A549 (cell line): ENCODE data around the gene ASB18. TPM values are rescaled to one million over a fixed set of nuclear protein-coding genes. Genes with fewer than 3 reads are reported as not detected.

Experiments
- ATAC-seq, 2 experiments: fragments of 200-7000 bp in 1 of 2; fragments of >200 bp in 1 of 2; cut with Nextera tagmentation in 1 of 2; cut with Tn5 transposase in 1 of 2; 3 replicates each; pipeline versions ENCODE4 v1.8.0 to v1.9.1; 2018 to 2020; ENCODE audit warnings: mild to moderate bottlenecking in 1 of 2, moderate library complexity in 1 of 2
- CTCF ChIA-PET: fragments of 300-600 bp; sonication (Branson Sonifier 250); formaldehyde crosslinking; extraction: SDS; loops from one replicate; lab custom pipeline; 2021; ENCODE audit warnings: antibody characterized with exemption, inconsistent platforms; lab: Yijun Ruan, JAX
- POLR2A ChIA-PET: fragments of 350-600 bp; formaldehyde crosslinking; extraction: SDS; loops from one replicate; lab custom pipeline; 2021; ENCODE audit warnings: antibody characterized with exemption, inconsistent platforms; lab: Yijun Ruan, JAX
- DNase-seq, 2 experiments: peaks; one replicate each; pipeline versions ENCODE4 v3.0.0 to v3.0.0-alpha.2; 2011 to 2016; ENCODE audit warnings: low read depth in 1 of 2, low spot score in 1 of 2
- FAIRE-seq: peaks from 2 replicates; lab custom pipeline; 2011; peaks lifted over from hg19 to GRCh38; lab: Jason Lieb, UNC
- H3K27ac ChIP-seq, 2 experiments: fragments of >200 bp; sonication (Bioruptor Twin); formaldehyde crosslinking; 3 replicates each; pipeline ENCODE4 v1.5.1; 2016 to 2017
- H3K4me1 ChIP-seq: fragments of >200 bp; sonication (Bioruptor Twin); formaldehyde crosslinking; 3 replicates; pipeline ENCODE4 v1.6.1; 2016
- H3K4me2 ChIP-seq: fragments of >200 bp; sonication (Bioruptor Twin); formaldehyde crosslinking; 3 replicates; pipeline ENCODE4 v1.6.1; 2016
- H3K4me3 ChIP-seq: fragments of >200 bp; sonication (Bioruptor Twin); formaldehyde crosslinking; 3 replicates; pipeline ENCODE4 v1.5.1; 2016
- H3K9me3 ChIP-seq: fragments of >200 bp; sonication (Bioruptor Twin); formaldehyde crosslinking; 3 replicates; pipeline ENCODE4 v1.6.1; 2016
- CBX2 ChIP-seq: fragments of 200-600 bp; sonication (generic); IDR thresholded peaks from 2 replicates; pipeline ENCODE4 v1.6.1; 2016; ENCODE audit warnings: low read depth, mild to moderate bottlenecking, borderline replicate concordance
- CHD2 ChIP-seq: fragments of 150-350 bp; IDR thresholded peaks from 2 replicates; pipeline ENCODE4 v1.6.1; 2014; ENCODE audit warnings: low read length; ENCODE audit not compliant: partially characterized antibody
- CHD4 ChIP-seq: fragments of 200-600 bp; sonication (generic); IDR thresholded peaks from 2 replicates; pipeline ENCODE4 v1.6.1; 2016; ENCODE audit warnings: antibody characterized with exemption, mild to moderate bottlenecking, borderline replicate concordance
- EHF ChIP-seq: fragments of 250-450 bp; sonication (Bioruptor Pico); IDR thresholded peaks from 2 replicates; pipeline ENCODE4 v1.5.0; 2020; ENCODE audit warnings: mild to moderate bottlenecking
- ELK1 ChIP-seq: fragments of 150-350 bp; IDR thresholded peaks from 2 replicates; pipeline ENCODE4 v1.6.1; 2014; ENCODE audit warnings: low read depth, mild to moderate bottlenecking, low read length
- FOSB ChIP-seq: fragments of 250-450 bp; sonication (Bioruptor Pico); IDR thresholded peaks from 2 replicates; pipeline ENCODE4 v1.5.0; 2020; ENCODE audit warnings: mild to moderate bottlenecking, moderate library complexity
- FOXS1 ChIP-seq: fragments of 250-450 bp; sonication (Bioruptor Pico); IDR thresholded peaks from 2 replicates; pipeline ENCODE4 v1.5.0; 2020; ENCODE audit warnings: mild to moderate bottlenecking, moderate library complexity
- JUN ChIP-seq, 2 experiments: fragments of >200 bp; sonication (Bioruptor Twin); formaldehyde crosslinking; IDR thresholded peaks; 2 replicates in 1 of 2; 3 replicates in 1 of 2; pipeline ENCODE4 v1.6.1; 2016 to 2017
- KDM1A ChIP-seq: fragments of 200-600 bp; sonication (generic); IDR thresholded peaks from 2 replicates; pipeline ENCODE4 v1.6.1; 2016; ENCODE audit warnings: low read depth, mild to moderate bottlenecking
- KDM5A ChIP-seq: fragments of 200-600 bp; sonication (generic); IDR thresholded peaks from 2 replicates; pipeline ENCODE4 v1.6.1; 2016; ENCODE audit warnings: antibody characterized with exemption, mild to moderate bottlenecking
- MYC ChIP-seq: IDR thresholded peaks from 2 replicates; pipeline ENCODE4 v1.6.1; 2012; ENCODE audit warnings: mild to moderate bottlenecking, inconsistent platforms, low read length, improper control_type of control experiment, borderline replicate concordance
- NPAS2 ChIP-seq: fragments of 250-450 bp; sonication (Bioruptor Pico); IDR thresholded peaks from 2 replicates; pipeline ENCODE4 v1.8.0; 2022; ENCODE audit warnings: mild to moderate bottlenecking, moderate library complexity, borderline replicate concordance
- POLR2A ChIP-seq: IDR thresholded peaks from 2 replicates; pipeline ENCODE4 v1.6.1; 2012; ENCODE audit warnings: mild to moderate bottlenecking, low read length
- RARB ChIP-seq: fragments of 250-450 bp; sonication (Bioruptor Pico); IDR thresholded peaks from 2 replicates; pipeline ENCODE4 v1.8.0; 2021; ENCODE audit warnings: mild to moderate bottlenecking, moderate library complexity
- REST ChIP-seq: fragments of 200-600 bp; sonication (generic); IDR thresholded peaks from 2 replicates; pipeline ENCODE4 v1.6.1; 2016; ENCODE audit warnings: antibody characterized with exemption, mild to moderate bottlenecking, moderate library complexity
- RFX5 ChIP-seq: fragments of 450-650 bp; IDR thresholded peaks from 2 replicates; pipeline ENCODE4 v1.7.1; 2014; ENCODE audit warnings: antibody characterized with exemption, mild to moderate bottlenecking, moderate library complexity
- TFCP2L1 ChIP-seq: fragments of 250-450 bp; sonication (Bioruptor Pico); IDR thresholded peaks from 2 replicates; pipeline ENCODE4 v1.5.0; 2021; ENCODE audit warnings: mild to moderate bottlenecking
- ZNF302 ChIP-seq: fragments of 250-450 bp; sonication (Bioruptor Pico); IDR thresholded peaks from 2 replicates; pipeline ENCODE4 v1.9.0; 2021; ENCODE audit warnings: inconsistent platforms, mild to moderate bottlenecking, moderate library complexity
- WGBS: methylation state at CpG from one replicate; pipeline ENCODE4 v1.1.6; 2017; ENCODE audit errors: missing lambda C conversion rate; 5-methylcytosine and 5-hydroxymethylcytosine counted together
- polyA minus RNA-seq: library from RNA; depleted of rRNA, polyadenylated mRNA; stranded (reverse); fragments of >200 nt; gene quantifications from 2 replicates; pipeline ENCODE4 v1.2.3, GENCODE V29; 2011; rRNA and poly(A)+ RNA removed
- polyA plus RNA-seq, 4 experiments: library from polyadenylated mRNA; depleted of rRNA in 3 of 4; stranded (reverse); fragments of >200 nt; fragmentation: RNase III in 1 of 4; extraction: RNeasy Plus Mini Kit Qiagen cat#74134 plus additional on column Dnase treatment in 1 of 4; gene quantifications; 2 replicates in 3 of 4; 3 replicates in 1 of 4; pipeline ENCODE4 v1.2.3, GENCODE V29; 2011 to 2017
- TF ChIP-seq, protein P1 (sequence below): IDR thresholded peaks from 2 replicates; pipeline ENCODE4 v1.6.1; 2012; ENCODE audit warnings: low read depth, borderline replicate concordance

Gene ASB18
- not detected in 2 replicates for polyA plus RNA-seq (2011; rRNA removed)
- not detected in 2 replicates for polyA plus RNA-seq (2012; cell fraction: cytosol; rRNA removed)
- polyA plus RNA-seq (2012; cell fraction: nucleus; rRNA removed) = not detected in 2 replicates
- not detected in 3 replicates for polyA plus RNA-seq (2017; fragmentation: RNase III; extraction: RNeasy Plus Mini Kit Qiagen cat#74134 plus additional on column Dnase treatment)
- not detected in 2 replicates for polyA minus RNA-seq

DNA sequence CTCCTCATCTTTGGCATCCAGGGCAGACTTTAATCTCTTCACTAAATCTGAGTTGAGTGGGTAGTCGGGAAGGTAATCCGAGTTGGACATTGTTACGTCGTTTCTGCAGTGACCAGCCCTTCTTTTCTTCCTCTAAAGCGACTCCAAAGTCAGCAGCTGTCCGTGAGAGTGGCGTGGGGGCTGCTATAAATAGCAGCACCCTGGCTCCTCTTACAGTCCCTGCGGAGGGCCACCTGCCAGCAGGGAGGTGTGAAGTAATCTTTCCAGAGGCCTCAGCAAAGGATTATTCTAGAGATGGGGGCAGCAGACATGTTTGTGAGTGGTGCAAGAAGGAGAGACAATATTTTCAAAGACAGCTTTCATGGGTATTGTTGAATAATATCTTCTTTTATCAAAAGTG, at the start of gene ASB18:
Gene ASB18 (minus strand): TSS at position 151 of the 400 bp plus-strand sequence. CDS start 61 bp downstream, at position 90.
- WGBS = 18% methylated on average over 8 of the region's 8 CpGs
- ATAC-seq (no peak), DNase-seq (no peak), FAIRE-seq (no peak)
- H3K4me3 ChIP-seq = no peak within 1 kb of the TSS
- no peak within 1 kb of the TSS for H3K27ac ChIP-seq
- ChIA-PET CTCF (no interaction called here), POLR2A (no interaction called here)
- no peak for TF ChIP-seq TFCP2L1 (CRISPR knock-in tag)
- no peak for TF ChIP-seq EHF (CRISPR knock-in tag)
- no peak for TF ChIP-seq KDM1A
- TF ChIP-seq RARB = no peak
- no peak for TF ChIP-seq KDM5A
- no peak for TF ChIP-seq ZNF302 (CRISPR knock-in tag)
- no peak for TF ChIP-seq FOXS1 (CRISPR knock-in tag)
- TF ChIP-seq CHD4 = no peak
- TF ChIP-seq MYC = no peak
- TF ChIP-seq NPAS2 (CRISPR knock-in tag) = no peak
- TF ChIP-seq, protein P1, sequence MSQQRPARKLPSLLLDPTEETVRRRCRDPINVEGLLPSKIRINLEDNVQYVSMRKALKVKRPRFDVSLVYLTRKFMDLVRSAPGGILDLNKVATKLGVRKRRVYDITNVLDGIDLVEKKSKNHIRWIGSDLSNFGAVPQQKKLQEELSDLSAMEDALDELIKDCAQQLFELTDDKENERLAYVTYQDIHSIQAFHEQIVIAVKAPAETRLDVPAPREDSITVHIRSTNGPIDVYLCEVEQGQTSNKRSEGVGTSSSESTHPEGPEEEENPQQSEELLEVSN = no peak
- no peak for TF ChIP-seq FOSB
- TF ChIP-seq CBX2 = no peak
- no peak for TF ChIP-seq ELK1
- TF ChIP-seq REST = no peak
- TF ChIP-seq JUN (IDR thresholded peaks at IDR 0.05) = no peak
- TF ChIP-seq CHD2 = no peak
- TF ChIP-seq, all 56 proteins: peak for 0
- Histone ChIP-seq H3K9me3 (peaks cover 4% of the 10 kb centered on the region; the same call in 1 of the 3 replicates), H3K4me1 (no peaks in the 10 kb centered on the region), H3K4me2 (no peak within 1 kb of the TSS)

DNA sequence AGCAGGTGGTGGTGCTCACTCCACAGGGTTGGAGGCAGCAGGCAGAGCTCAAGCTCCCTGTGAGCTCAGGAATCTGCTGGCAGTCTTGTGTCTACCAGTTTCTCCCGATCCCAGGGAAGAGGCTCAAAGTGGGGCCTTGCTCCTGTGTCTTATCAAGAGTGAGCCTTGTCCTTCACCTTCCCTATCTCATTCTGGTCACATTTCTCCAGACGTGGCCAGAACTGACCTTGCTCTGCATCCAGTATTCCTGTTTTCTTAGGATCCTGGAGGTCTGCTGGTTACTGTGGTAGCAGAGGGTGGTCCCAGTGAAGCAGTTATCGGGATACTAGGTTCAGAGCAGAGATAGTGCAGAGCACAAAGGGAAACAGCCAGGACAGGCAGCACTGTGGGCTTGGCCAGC, 47.1 kb upstream of the ASB18 start:
- DNase-seq (no peak), ATAC-seq (no peak), FAIRE-seq (no peak)
- Histone ChIP-seq H3K4me3 (no peak overlapping the region), H3K9me3 (peaks cover 17% of the 10 kb centered on the region), H3K4me1 (no peaks in the 10 kb centered on the region), H3K27ac (no peak overlapping the region), H3K4me2 (no peak overlapping the region)
- ChIA-PET POLR2A (no interaction called here), CTCF (interaction anchor here (1.5 kb wide), 1 partner anchor 24 kb away, joined by 4 read pairs; no protein-coding TSS in a partner anchor)
- TF ChIP-seq TFCP2L1 (CRISPR knock-in tag) = no peak
- TF ChIP-seq POLR2A = no peak
- no peak for TF ChIP-seq FOXS1 (CRISPR knock-in tag)
- TF ChIP-seq FOSB = no peak
- no peak for TF ChIP-seq NPAS2 (CRISPR knock-in tag)
- no peak for TF ChIP-seq RFX5
- WGBS = 11% methylated on average over 2 of the region's 3 CpGs
